ENCODE measurements around the gene RNF113A.
"Not testable (repeated sequence)": the region's sequence is repeated elsewhere in the genome, so short reads cannot be mapped to it uniquely, and the experiment has no call there.

RNF113A gene

GRCh38 chrX:119828446-119828845 lies 43.1 kb downstream of the RNF113A start:
- DNase-seq: no peak

GRCh38 chrX:119826399-119826959 lies 45.1 kb downstream of the RNF113A start:
- no peak for DNase-seq

- not testable (repeated sequence) for DNase-seq
These were observed 47.3 kb downstream of the RNF113A start for GRCh38 chrX:119824221-119824620.

GRCh38 chrX:119821703-119822102 lies 49.8 kb downstream of the RNF113A start:
- DNase-seq: not testable (repeated sequence)
